Measurements from ENCODE around the gene LMF1. TPM values are rescaled to one million over a fixed set of nuclear protein-coding genes. Genes with fewer than 3 reads are reported as not detected.

LMF1 gene
- total RNA-seq, 1 donor from 2014 or later: 19.6 TPM

GRCh38 chr16:1002399-1003166 lies 31.8 kb upstream of the LMF1 start:
- peak; percentile 72 for DNase-seq (ENCODE audit: low spot score)

- DNase-seq (ENCODE audit: low spot score): no peak
Measured at GRCh38 chr16:1001096-1001495, 30.3 kb upstream of the LMF1 start.

- no peak for DNase-seq (ENCODE audit: low spot score)
Measured at GRCh38 chr16:1000608-1001007, 29.8 kb upstream of the LMF1 start.

- no peak for DNase-seq (ENCODE audit: low spot score)
Measured at GRCh38 chr16:999677-1000076, 28.9 kb upstream of the LMF1 start.

GRCh38 chr16:998615-999014 lies 27.8 kb upstream of the LMF1 start:
- no peak for DNase-seq (ENCODE audit: low spot score)

GRCh38 chr16:998211-998610 lies 27.4 kb upstream of the LMF1 start:
- no peak for DNase-seq (ENCODE audit: low spot score)

- peak; percentile 78 for DNase-seq (ENCODE audit: low spot score)
Measured at GRCh38 chr16:997440-998051, 26.8 kb upstream of the LMF1 start.

GRCh38 chr16:996681-997080 lies 25.9 kb upstream of the LMF1 start:
- DNase-seq (ENCODE audit: low spot score): no peak

- no peak for DNase-seq (ENCODE audit: low spot score)
Measured at GRCh38 chr16:995783-996182, 25.0 kb upstream of the LMF1 start.

GRCh38 chr16:995087-995486 lies 24.3 kb upstream of the LMF1 start:
- no peak for DNase-seq (ENCODE audit: low spot score)

GRCh38 chr16:993731-994130 lies 22.9 kb upstream of the LMF1 start:
- no peak for DNase-seq (ENCODE audit: low spot score)

- DNase-seq (ENCODE audit: low spot score): no peak
Measured at GRCh38 chr16:991773-992172, 21.0 kb upstream of the LMF1 start.

- no peak for DNase-seq (ENCODE audit: low spot score)
Measured at GRCh38 chr16:991345-991744, 20.6 kb upstream of the LMF1 start.

GRCh38 chr16:990516-991291 lies 19.9 kb upstream of the LMF1 start:
- DNase-seq (ENCODE audit: low spot score): no peak

- DNase-seq (ENCODE audit: low spot score): no peak
Measured at GRCh38 chr16:989354-989814, 18.6 kb upstream of the LMF1 start.

GRCh38 chr16:988471-989353 lies 17.9 kb upstream of the LMF1 start:
- DNase-seq (ENCODE audit: low spot score): no peak

- no peak for DNase-seq (ENCODE audit: low spot score)
Measured at GRCh38 chr16:987906-988305, 17.1 kb upstream of the LMF1 start.

- DNase-seq (ENCODE audit: low spot score): no peak
Measured at GRCh38 chr16:986925-987582, 16.3 kb upstream of the LMF1 start.

- no peak for DNase-seq (ENCODE audit: low spot score)
Measured at GRCh38 chr16:986411-986810, 15.6 kb upstream of the LMF1 start.

GRCh38 chr16:985646-986400 lies 15.0 kb upstream of the LMF1 start:
- DNase-seq (ENCODE audit: low spot score): no peak
